OCI-LY1 (cell line): Measurements from ENCODE around the gene ZP1.

Source experiments
- H2AFZ ChIP-seq: fragments of 200-600 bp; sonication (generic), shearing (Covaris generic); 2 replicates; pipeline ENCODE4 v1.6.0; 2014; ENCODE audit warnings: antibody characterized with exemption, mild to moderate bottlenecking, low read length
- H3F3A ChIP-seq: fragments of 200-600 bp; sonication (generic), shearing (Covaris generic); 2 replicates; pipeline ENCODE4 v1.6.0; 2014; ENCODE audit warnings: mild to moderate bottlenecking, antibody characterized with exemption, low read length, moderate library complexity; ENCODE audit not compliant: insufficient read depth
- H3K27ac ChIP-seq: fragments of 200-600 bp; sonication (generic); 2 replicates; pipeline ENCODE4 v1.5.1; 2014; ENCODE audit warnings: low read length, mixed run types, mild to moderate bottlenecking, low read depth; ENCODE audit not compliant: poor library complexity, severe bottlenecking
- H3K27me3 ChIP-seq: fragments of 200-600 bp; sonication (generic); 2 replicates; pipeline ENCODE4 v1.6.0; 2014; ENCODE audit warnings: antibody characterized with exemption, mild to moderate bottlenecking, low read length, moderate library complexity; ENCODE audit not compliant: insufficient read depth
- H3K36me3 ChIP-seq: fragments of 200-600 bp; sonication (generic); 2 replicates; pipeline ENCODE4 v1.6.1; 2014; ENCODE audit warnings: mild to moderate bottlenecking, antibody characterized with exemption, low read length, moderate library complexity, mixed read lengths; ENCODE audit not compliant: insufficient read depth
- H3K4me1 ChIP-seq: fragments of 200-600 bp; sonication (generic); 2 replicates; pipeline ENCODE4 v1.5.1; 2014; ENCODE audit warnings: mild to moderate bottlenecking, low read length, moderate library complexity; ENCODE audit not compliant: insufficient read depth, severe bottlenecking
- H3K4me2 ChIP-seq: fragments of 200-600 bp; sonication (generic), shearing (Covaris generic); 2 replicates; pipeline ENCODE4 v1.6.1; 2014; ENCODE audit warnings: low read length
- H3K4me3 ChIP-seq: fragments of 200-600 bp; sonication (generic); 2 replicates; pipeline ENCODE4 v1.5.1; 2014; ENCODE audit warnings: low read length, low read depth, mild to moderate bottlenecking, mixed read lengths; ENCODE audit not compliant: poor library complexity, severe bottlenecking
- H3K79me2 ChIP-seq: fragments of 200-600 bp; shearing (Covaris generic); 2 replicates; pipeline ENCODE4 v1.6.1; 2016; ENCODE audit warnings: mixed run types, low read length, mixed read lengths; ENCODE audit not compliant: insufficient read depth
- H3K9ac ChIP-seq: fragments of 200-600 bp; sonication (generic), shearing (Covaris generic); 2 replicates; pipeline ENCODE4 v1.6.1; 2014; ENCODE audit warnings: mild to moderate bottlenecking, low read length, mixed read lengths
- H3K9me2 ChIP-seq: fragments of 200-600 bp; sonication (generic), shearing (Covaris generic); 2 replicates; pipeline ENCODE4 v1.6.1; 2014; ENCODE audit warnings: low read depth, mild to moderate bottlenecking, low read length, mixed read lengths
- H3K9me3 ChIP-seq: fragments of 200-600 bp; shearing (Covaris generic); 2 replicates; pipeline ENCODE4 v1.6.1; 2014; ENCODE audit warnings: low read length, mixed read lengths
- H4K20me1 ChIP-seq: fragments of 200-600 bp; sonication (generic), shearing (Covaris generic); 2 replicates; pipeline ENCODE4 v1.6.0; 2016; ENCODE audit warnings: mild to moderate bottlenecking, low read length; ENCODE audit not compliant: insufficient read depth
- EZH2 ChIP-seq: fragments of 200-600 bp; sonication (generic), shearing (Covaris generic); IDR thresholded peaks from 2 replicates; pipeline ENCODE4 v1.8.0; 2017; ENCODE audit warnings: borderline replicate concordance, mixed run types, mild to moderate bottlenecking, antibody characterized with exemption, low read length, moderate library complexity, mixed read lengths
- TF ChIP-seq, protein P1 (sequence below): fragments of 200-600 bp; sonication (generic), shearing (Covaris generic); IDR thresholded peaks from 2 replicates; pipeline ENCODE4 v1.5.1; 2017; ENCODE audit warnings: mild to moderate bottlenecking, antibody characterized with exemption, low read length, moderate library complexity, mixed read lengths

The ZP1 gene

DNA sequence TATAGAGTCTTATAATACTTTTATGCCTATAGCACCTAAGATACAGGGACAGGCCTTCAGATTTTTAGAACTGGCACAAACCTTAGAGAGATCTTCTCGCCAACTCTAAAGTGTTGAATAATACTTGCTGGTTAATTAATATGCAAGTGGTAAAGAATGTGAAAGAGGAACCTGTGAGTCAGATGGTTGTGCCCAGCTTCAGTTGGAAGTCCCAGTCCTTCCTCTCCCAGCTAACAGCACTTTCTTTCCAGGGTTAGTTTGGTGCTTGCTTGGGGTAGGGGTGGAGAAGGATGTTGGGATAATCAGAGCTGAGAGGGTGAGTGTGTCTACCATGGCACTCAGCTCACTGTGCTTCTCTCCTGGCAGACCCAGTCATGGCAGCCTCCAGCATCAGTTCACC lies 52.0 kb downstream of the ZP1 start:
- Histone ChIP-seq H3K4me2 (no peak overlapping the region), H3K4me1 (peaks cover 30% of the 10 kb centered on the region), H3K79me2 (peaks cover 13% of the 10 kb centered on the region; the same call in 1 of the 2 replicates), H3K27ac (no peak overlapping the region), H3K4me3 (no peak overlapping the region), H3K36me3 (peaks cover 60% of the 10 kb centered on the region), H3K9ac (no peak overlapping the region), H3F3A (no peaks in the 10 kb centered on the region), H3K9me3 (no peaks in the 10 kb centered on the region), H3K9me2 (no peaks in the 10 kb centered on the region), H4K20me1 (no peaks in the 10 kb centered on the region), H2AFZ (no peak overlapping the region), H3K27me3 (no peaks in the 10 kb centered on the region)
- TF ChIP-seq, protein P1, sequence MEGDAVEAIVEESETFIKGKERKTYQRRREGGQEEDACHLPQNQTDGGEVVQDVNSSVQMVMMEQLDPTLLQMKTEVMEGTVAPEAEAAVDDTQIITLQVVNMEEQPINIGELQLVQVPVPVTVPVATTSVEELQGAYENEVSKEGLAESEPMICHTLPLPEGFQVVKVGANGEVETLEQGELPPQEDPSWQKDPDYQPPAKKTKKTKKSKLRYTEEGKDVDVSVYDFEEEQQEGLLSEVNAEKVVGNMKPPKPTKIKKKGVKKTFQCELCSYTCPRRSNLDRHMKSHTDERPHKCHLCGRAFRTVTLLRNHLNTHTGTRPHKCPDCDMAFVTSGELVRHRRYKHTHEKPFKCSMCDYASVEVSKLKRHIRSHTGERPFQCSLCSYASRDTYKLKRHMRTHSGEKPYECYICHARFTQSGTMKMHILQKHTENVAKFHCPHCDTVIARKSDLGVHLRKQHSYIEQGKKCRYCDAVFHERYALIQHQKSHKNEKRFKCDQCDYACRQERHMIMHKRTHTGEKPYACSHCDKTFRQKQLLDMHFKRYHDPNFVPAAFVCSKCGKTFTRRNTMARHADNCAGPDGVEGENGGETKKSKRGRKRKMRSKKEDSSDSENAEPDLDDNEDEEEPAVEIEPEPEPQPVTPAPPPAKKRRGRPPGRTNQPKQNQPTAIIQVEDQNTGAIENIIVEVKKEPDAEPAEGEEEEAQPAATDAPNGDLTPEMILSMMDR, result no peak
- no peak for TF ChIP-seq EZH2

DNA sequence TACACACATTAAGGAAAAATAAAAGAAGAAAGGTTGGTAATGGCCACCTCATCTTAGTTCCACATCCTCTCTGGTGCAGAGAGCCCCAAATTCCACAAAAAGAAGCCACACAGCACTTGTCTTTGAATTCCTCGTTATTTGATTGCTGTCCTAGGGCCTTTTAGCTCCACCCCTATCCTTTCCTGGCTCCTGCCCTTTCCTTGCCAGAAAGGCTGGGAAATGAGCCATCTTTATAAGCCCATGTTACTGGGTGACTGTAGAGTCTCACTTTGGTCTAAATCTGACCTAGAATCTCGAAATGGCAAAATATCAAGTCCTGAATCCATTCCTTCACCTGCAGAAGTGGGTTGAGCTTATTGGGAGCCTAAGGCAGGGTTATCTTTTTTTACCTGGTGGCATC lies 52.6 kb downstream of the ZP1 start:
- Histone ChIP-seq H3K27ac (no peak overlapping the region), H3F3A (no peaks in the 10 kb centered on the region), H3K9me2 (no peaks in the 10 kb centered on the region), H3K36me3 (peaks cover 60% of the 10 kb centered on the region), H3K9me3 (no peaks in the 10 kb centered on the region), H3K27me3 (0 out of 2 replicates have a peak, but pooled peaks cover 1% of the 10 kb centered on the region), H3K4me1 (peaks cover 33% of the 10 kb centered on the region), H3K9ac (no peak overlapping the region), H2AFZ (no peak overlapping the region), H3K4me3 (no peak overlapping the region), H4K20me1 (no peaks in the 10 kb centered on the region), H3K4me2 (no peak overlapping the region), H3K79me2 (peaks cover 13% of the 10 kb centered on the region; the same call in 1 of the 2 replicates)
- TF ChIP-seq EZH2, result no peak
- TF ChIP-seq, protein P1, result no peak

DNA sequence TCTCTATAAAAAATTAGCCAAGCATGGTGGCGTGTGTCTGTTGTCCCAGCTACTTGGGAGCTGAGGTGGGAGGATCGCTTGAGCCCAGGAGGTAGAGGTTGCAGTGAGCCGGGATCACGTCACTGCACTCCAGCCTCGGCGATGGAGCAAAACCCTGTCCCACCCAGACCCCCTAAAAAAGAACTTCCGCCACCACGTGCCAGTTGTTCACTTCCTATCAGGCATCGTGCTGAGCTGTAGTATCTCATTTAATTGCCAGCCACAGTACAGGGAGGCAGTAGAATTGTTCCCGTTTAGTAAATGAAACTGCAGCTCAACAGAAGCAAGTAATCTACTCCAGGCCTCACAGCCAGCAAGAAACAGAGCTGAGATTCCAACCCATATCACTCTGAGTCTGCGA lies 53.9 kb downstream of the ZP1 start:
- no peak overlapping the region for H3K4me2 ChIP-seq
- H3K9me2 ChIP-seq, result no peaks in the 10 kb centered on the region
- no peak overlapping the region for H2AFZ ChIP-seq
- H3F3A ChIP-seq, result no peaks in the 10 kb centered on the region
- no peaks in the 10 kb centered on the region for H4K20me1 ChIP-seq
- no peak for TF ChIP-seq EZH2
- TF ChIP-seq, protein P1, result no peak
- H3K79me2 ChIP-seq, result peaks cover 7% of the 10 kb centered on the region; the same call in 1 of the 2 replicates
- no peak overlapping the region for H3K9ac ChIP-seq
- no peak overlapping the region for H3K27ac ChIP-seq
- peaks cover 23% of the 10 kb centered on the region for H3K4me1 ChIP-seq
- peaks cover 60% of the 10 kb centered on the region for H3K36me3 ChIP-seq
- no peaks in the 10 kb centered on the region for H3K9me3 ChIP-seq
- H3K4me3 ChIP-seq, result no peak overlapping the region
- 0 out of 2 replicates have a peak, but pooled peaks cover 4% of the 10 kb centered on the region for H3K27me3 ChIP-seq
